Muscle layer of duodenum (tissue), 2 donors: Measurements from ENCODE around the gene RPS14.

Source experiments
- H3K27ac ChIP-seq: one replicate; pipeline ENCODE4 v1.7.0; 2013; ENCODE audit warnings: mild to moderate bottlenecking, low read length
- H3K27me3 ChIP-seq: one replicate; pipeline ENCODE4 v1.7.0; 2013; ENCODE audit warnings: low read depth, mild to moderate bottlenecking, control low read depth, low read length
- H3K36me3 ChIP-seq, 2 donors: one replicate each; pipeline ENCODE4 v1.7.0; 2013; ENCODE audit warnings: low read length in 2 of 2, control low read depth in 1 of 2, mild to moderate bottlenecking in 1 of 2; ENCODE audit not compliant: insufficient read depth in 2 of 2, control insufficient read depth in 1 of 2
- H3K4me1 ChIP-seq, 2 donors: one replicate each; pipeline ENCODE4 v1.7.0; 2013; ENCODE audit warnings: low read length in 2 of 2, mild to moderate bottlenecking in 2 of 2, control low read depth in 1 of 2, moderate library complexity in 1 of 2; ENCODE audit not compliant: insufficient read depth in 2 of 2, control insufficient read depth in 1 of 2
- H3K4me3 ChIP-seq, 2 donors: one replicate each; pipeline ENCODE4 v1.7.0; 2013; ENCODE audit warnings: low read length in 2 of 2, low read depth in 1 of 2, mild to moderate bottlenecking in 1 of 2
- H3K9me3 ChIP-seq, 2 donors: one replicate each; pipeline ENCODE4 v1.7.0; 2013; ENCODE audit warnings: low read length in 2 of 2, control low read depth in 1 of 2, mild to moderate bottlenecking in 1 of 2; ENCODE audit not compliant: control insufficient read depth in 1 of 2
- donor health status: healthy.

RPS14 gene

DNA sequence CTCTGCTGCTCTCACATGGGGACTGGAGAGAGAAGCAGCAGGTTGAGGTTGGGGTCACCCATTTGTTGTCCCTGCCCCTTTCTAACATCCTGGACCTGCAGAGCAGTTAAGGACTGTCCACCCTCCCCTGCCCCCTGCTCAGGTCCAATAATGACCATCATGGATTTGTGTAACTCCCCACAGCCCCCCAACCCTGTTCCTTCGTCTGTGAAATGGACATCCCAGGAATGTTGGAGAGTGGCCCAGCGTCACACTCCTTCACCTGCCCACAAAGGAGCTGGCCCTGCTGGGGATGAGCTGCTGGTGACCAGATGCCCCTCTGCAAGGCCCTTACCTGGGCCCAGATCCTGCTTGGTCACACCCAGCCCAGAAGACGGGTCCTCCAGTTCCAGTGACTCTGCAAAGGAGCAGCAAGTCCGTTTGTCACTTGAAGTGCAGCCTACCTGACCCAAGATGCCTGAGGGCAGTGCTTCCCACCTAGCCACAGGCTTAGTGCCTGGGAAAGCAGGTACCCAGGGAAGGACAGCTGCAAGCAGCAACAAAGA lies 47.2 kb downstream of the RPS14 start:
- H3K36me3 ChIP-seq, result peaks cover 60 to 65% of the 10 kb centered on the region in 2 donors
- no peaks in the 10 kb centered on the region for H3K9me3 ChIP-seq
- no peak overlapping the region for H3K27ac ChIP-seq
- no peaks in the 10 kb centered on the region for H3K4me1 ChIP-seq
- no peak overlapping the region for H3K4me3 ChIP-seq
- no peaks in the 10 kb centered on the region for H3K27me3 ChIP-seq

DNA sequence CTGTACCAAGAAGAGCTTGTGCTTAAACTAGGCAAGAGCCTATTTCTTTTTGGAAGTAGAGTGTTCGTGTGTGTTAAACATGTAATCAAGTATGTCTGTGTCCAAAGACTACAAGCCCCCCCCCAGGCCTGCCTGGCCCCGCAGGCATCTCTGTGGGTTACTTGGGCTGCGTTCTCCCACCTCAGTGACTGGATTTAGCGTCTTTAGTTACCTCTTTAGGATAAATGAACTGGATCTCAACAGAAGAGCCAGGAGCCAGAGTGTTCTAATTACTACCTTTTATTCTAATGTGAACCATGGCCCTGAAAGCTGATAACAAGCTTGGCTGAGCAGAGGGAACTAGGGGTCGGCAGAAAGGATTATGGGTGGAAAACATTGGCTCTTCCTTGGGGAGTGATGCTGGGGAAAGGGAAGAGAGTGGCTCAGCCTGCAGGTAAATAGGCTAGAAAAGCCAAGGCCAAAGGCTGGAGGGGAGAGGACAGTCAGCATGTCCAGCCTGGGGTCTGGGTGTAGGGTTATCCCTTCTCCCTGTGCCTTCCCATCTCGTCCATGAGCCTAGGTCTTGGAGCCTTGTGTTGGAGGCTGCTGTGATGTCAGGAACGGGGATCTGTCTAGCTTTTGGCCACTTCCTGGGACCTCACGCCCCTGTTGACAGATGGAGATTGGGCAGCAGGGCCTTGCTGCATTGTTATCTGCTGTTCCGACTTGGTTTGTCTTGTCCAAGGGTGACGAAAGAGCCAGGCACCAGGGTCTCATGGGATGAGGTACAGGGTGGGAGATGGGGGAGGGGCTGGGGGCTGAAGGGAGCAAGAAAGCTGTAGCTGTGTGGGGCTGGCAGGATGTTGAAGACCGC lies 47.9 kb downstream of the RPS14 start:
- no peak overlapping the region for H3K27ac ChIP-seq
- peaks cover 56 to 67% of the 10 kb centered on the region in 2 donors for H3K36me3 ChIP-seq
- H3K4me3 ChIP-seq, result no peak overlapping the region
- no peaks in the 10 kb centered on the region for H3K4me1 ChIP-seq
- no peaks in the 10 kb centered on the region for H3K9me3 ChIP-seq
- H3K27me3 ChIP-seq, result no peaks in the 10 kb centered on the region

DNA sequence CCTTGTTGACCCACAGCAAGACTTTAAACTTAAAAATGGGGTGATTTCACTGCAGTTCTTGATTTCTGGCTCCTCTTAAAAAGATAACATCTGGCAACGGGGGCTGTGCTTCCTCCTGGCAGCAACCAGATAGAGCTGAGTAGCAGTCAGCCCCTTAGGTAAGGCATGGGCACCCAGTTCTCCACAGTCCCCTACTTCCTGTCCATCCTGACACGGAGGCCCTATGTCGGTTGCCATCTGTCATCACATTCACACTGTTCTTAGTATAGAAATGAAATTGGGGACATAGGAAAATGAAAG lies 48.5 kb downstream of the RPS14 start:
- Histone ChIP-seq H3K27me3 (no peaks in the 10 kb centered on the region), H3K4me3 (no peak overlapping the region), H3K9me3 (no peaks in the 10 kb centered on the region), H3K36me3 (peaks cover 53 to 67% of the 10 kb centered on the region in 2 donors), H3K27ac (no peak overlapping the region), H3K4me1 (no peaks in the 10 kb centered on the region)

DNA sequence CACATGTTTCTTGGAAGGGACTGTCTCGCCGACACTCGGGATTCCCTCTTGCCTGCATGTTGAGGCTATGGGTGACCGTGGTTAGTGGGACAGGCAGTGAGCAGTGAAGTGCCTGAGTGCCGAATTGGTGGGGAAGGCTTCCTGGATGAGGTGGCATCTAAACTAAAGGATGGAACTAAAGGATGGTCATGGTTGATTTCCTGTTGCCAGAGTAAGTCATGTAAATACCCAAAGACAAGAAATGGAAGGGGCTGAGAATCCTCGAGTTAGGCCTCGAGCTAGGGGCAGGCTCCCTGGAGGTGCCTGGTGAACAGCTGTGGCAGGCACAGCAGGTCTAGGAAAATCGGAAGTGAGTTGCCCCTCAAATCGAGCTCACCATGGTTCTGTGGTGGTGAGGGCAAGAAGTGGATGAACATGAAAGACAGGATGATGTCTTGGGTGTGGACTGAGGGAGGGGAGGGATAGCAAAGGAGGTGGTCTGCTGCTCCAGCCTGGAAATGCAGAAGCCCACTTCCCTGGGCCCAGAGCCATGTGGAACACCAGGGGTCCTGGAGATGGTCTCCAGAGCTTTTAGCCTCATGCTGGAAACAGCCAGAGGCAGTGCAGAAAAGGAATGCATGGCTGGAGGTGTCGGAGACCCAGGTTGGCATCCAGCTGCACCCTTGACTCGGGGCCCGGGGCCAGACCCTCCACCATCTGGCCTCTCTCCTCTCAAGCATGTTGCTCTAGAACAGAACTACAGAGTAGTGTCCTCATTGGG lies 49.0 kb downstream of the RPS14 start:
- Histone ChIP-seq H3K4me1 (no peaks in the 10 kb centered on the region), H3K27ac (no peak overlapping the region), H3K36me3 (peaks cover 54 to 69% of the 10 kb centered on the region in 2 donors), H3K4me3 (no peak overlapping the region), H3K9me3 (no peaks in the 10 kb centered on the region), H3K27me3 (no peaks in the 10 kb centered on the region)

DNA sequence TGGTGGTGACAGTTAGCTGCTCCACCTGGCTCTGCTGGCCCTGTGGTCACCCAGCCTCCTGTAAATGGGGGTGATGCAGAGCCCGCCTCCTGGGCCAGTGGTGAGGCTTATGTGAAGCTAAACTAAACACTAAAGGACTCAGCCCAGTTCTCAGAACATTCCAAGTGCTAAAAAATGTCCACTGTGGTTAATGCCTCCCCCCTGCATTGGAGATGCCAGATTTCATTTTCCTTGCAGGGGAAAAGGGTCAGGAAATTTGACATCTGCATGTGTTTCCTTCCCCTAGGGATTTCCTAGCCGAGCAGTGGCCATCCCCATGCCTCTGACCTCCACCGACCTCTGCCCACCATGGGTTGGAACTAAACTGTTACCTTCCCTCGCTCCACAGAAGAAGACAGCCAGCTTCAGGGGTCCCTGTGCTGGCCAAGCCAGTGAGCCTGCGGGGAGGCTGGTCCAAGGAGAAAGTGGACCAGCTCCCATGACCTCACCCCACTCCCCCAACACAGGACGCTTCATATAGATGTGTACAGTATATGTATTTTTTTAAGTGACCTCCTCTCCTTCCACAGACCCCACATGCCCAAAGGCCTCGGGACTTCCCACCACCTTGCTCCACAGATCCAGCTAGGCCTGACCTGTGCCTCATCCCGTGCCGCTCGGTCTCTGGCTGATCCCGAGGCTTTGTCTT lies 49.9 kb downstream of the RPS14 start:
- no peak overlapping the region for H3K4me3 ChIP-seq
- H3K4me1 ChIP-seq, result no peaks in the 10 kb centered on the region
- no peaks in the 10 kb centered on the region for H3K27me3 ChIP-seq
- no peaks in the 10 kb centered on the region for H3K9me3 ChIP-seq
- no peak overlapping the region for H3K27ac ChIP-seq
- H3K36me3 ChIP-seq, result peaks cover 46 to 77% of the 10 kb centered on the region in 2 donors

DNA sequence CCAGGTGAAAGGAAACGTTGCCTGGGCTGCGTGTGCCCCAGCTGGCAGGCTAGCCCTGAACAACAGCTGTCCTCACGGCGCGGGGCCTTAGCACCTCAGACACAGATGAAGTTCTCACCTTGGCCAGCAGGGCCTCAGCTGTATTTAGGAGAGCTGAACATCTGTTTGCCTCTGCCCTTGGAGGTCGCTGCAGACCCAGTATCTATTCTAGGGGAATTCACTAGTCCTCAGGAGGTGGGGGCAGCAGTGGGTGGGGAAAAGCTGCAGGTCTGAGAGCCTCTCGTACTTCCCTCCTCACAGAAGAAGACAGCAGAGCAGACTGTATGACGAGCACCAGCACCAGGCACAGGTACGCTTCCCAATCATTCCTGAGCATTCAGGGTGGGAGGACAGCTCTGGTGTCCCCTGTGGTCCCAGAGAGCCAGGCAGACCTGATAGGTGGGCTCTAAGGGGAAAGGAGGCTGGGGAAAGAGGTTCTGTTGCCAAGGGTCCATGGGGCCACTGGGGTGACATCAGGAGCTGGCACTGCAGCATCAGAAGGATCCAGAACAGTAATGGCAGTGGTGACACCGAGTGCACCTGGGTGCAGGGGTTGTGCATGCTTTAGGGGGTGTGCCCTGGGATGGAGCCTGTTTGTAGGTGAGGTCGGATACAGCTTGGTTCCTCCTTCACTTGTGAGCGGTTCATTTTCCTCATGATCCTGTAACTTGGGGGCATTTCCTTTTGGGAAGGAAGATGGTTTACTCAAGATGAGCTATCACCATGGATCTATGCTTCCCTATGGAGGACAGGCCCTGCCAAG lies 50.6 kb downstream of the RPS14 start:
- H3K27me3 ChIP-seq, result no peaks in the 10 kb centered on the region
- peaks cover 44 to 77% of the 10 kb centered on the region in 2 donors for H3K36me3 ChIP-seq
- H3K27ac ChIP-seq, result no peak overlapping the region
- no peaks in the 10 kb centered on the region for H3K4me1 ChIP-seq
- no peak overlapping the region for H3K4me3 ChIP-seq
- no peaks in the 10 kb centered on the region for H3K9me3 ChIP-seq

DNA sequence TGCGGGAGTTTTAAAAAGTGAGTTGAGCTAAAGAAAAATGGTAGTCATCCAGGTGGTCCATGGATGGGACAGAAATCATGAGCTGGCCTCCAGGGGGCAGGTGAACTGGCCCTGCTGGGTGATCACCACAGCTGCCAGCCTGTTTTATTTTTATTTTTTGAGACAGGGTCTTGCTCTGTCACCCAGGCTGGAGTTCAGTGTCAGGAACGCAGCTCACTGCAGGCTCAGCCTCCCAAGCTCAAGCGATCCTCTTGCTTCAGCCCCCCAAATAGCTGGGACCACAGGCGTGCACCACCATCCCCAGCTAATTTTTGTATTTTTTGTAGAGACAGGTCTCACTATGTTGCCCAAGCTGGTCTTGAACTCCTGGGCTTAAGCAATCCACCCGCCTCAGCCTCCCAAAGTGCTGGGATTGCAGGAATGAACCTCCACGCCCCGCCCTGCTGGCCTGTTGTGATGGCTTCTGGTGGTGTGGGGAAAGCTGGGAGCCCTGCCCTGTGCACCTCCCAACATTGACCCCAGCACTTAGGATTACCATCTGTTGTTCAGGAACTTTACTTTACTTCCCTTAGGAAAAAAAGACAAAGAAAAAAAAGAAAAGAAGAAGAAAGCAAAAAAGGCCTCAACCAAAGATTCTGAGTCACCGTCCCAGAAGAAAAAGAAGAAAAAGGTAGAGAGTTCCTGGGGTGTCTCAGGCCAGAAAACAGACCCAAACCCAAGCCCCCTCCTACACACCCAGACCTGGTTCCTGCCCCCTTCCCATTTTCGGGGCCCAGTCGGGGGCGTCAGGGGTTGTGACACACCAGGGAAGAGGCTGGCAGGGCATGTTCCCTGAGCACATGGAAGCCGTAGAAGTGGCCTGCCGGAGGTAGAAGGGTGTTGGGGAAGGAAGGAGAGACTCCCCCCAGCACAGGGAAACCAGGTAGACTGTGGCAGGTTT lies 51.5 kb downstream of the RPS14 start:
- Histone ChIP-seq H3K9me3 (no peaks in the 10 kb centered on the region), H3K4me1 (no peaks in the 10 kb centered on the region), H3K27me3 (no peaks in the 10 kb centered on the region), H3K4me3 (no peak overlapping the region), H3K36me3 (peaks cover 45 to 79% of the 10 kb centered on the region in 2 donors), H3K27ac (no peak overlapping the region)

DNA sequence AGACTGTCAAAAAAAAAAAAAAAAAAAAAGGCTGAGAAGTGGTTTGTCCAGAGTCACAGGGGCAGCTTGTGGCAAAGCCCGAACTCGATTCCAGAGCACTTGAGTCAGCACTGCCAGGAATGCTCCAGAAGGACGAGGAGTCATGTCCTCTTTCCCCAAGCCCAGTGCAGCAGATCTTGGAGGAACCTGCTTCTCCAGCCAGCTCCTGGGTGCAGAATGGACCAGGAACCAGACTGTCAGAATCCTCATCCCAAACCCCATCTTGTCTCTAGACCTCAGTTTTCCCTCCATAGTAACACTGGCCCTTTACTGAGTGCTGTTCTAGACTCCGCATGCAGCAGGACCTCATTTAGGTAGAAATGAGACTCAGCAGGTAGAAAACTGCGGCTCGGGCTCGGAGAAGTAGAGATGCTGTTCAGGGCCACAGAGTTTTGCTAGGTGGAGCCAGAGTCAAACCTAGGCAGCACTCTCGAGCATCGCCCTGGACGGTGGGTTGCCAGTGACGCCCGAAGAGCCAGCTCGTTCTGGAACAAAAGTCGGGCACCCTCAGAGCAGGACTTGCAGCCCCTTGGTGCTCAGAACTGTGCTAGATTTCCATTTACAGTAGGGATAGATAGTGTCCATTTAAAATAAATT lies 52.3 kb downstream of the RPS14 start:
- Histone ChIP-seq H3K4me1 (no peaks in the 10 kb centered on the region), H3K27ac (no peak overlapping the region)

DNA sequence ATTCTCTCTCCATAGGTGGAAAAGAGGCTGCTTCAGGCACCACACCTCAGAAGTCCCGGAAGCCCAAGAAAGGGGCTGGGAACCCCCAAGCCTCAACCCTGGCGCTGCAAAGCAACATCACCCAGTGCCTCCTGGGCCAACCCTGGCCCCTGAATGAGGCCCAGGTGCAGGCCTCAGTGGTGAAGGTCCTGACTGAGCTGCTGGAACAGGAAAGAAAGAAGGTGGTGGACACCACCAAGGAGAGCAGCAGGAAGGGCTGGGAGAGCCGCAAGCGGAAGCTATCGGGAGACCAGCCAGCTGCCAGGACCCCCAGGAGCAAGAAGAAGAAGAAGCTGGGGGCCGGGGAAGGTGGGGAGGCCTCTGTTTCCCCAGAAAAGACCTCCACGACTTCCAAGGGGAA lies 53.3 kb downstream of the RPS14 start:
- Histone ChIP-seq H3K36me3 (peaks cover 38 to 88% of the 10 kb centered on the region in 2 donors), H3K4me1 (no peaks in the 10 kb centered on the region), H3K4me3 (no peak overlapping the region), H3K9me3 (no peaks in the 10 kb centered on the region), H3K27ac (no peak overlapping the region), H3K27me3 (no peaks in the 10 kb centered on the region)

More for the DNA sequence above, 52.3 kb downstream of the RPS14 start:
- peaks cover 39 to 79% of the 10 kb centered on the region in 2 donors for H3K36me3 ChIP-seq
- H3K27me3 ChIP-seq, result no peaks in the 10 kb centered on the region
- H3K9me3 ChIP-seq, result no peaks in the 10 kb centered on the region
- H3K4me3 ChIP-seq, result no peak overlapping the region

DNA sequence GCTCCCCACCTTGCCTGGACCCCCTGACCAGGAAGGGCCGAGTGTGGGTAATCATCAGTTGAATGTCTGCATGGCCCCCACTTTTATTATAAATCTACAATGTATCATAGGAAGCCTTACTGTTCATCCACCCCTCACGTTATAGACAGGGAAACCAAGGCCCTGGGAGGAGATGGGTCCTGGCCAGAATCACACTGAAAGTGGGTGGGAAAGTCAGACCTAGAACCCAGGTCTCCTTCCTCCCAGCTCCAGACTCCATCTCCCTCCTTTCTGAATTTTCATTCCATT lies 53.9 kb downstream of the RPS14 start:
- Histone ChIP-seq H3K27ac (no peak overlapping the region), H3K36me3 (peaks cover 36 to 88% of the 10 kb centered on the region in 2 donors), H3K4me1 (no peaks in the 10 kb centered on the region), H3K4me3 (no peak overlapping the region), H3K27me3 (no peaks in the 10 kb centered on the region), H3K9me3 (no peaks in the 10 kb centered on the region)
